NCI-H1436 (cell line): ENCODE results near the gene SMIM14.
A peak's percentile ranks its signal among the peaks of the same experiment; 100 is the strongest.
"Not testable (repeated sequence)": the region's sequence is repeated elsewhere in the genome, so short reads cannot be mapped to it uniquely, and the experiment has no call there.

Experiments used
- DNase-seq: peaks from one replicate; lab custom pipeline; 2025; lab: John Stamatoyannopoulos, UW

The SMIM14 gene

GRCh38 chr4:39638354-39639239 is at the start of gene SMIM14:
TSS of gene SMIM14 (minus strand) at chr4:39638865. CDS start at chr4:39605145, 33,720 bp downstream.
- peak; percentile 96 for DNase-seq

- DNase-seq, result no peak
Measured at GRCh38 chr4:39687014-39687413, 48.3 kb upstream of the SMIM14 start.

- no peak for DNase-seq
Measured at GRCh38 chr4:39685990-39686389, 47.3 kb upstream of the SMIM14 start.

- DNase-seq, result no peak
Measured at GRCh38 chr4:39682138-39682537, 43.5 kb upstream of the SMIM14 start.

DNA sequence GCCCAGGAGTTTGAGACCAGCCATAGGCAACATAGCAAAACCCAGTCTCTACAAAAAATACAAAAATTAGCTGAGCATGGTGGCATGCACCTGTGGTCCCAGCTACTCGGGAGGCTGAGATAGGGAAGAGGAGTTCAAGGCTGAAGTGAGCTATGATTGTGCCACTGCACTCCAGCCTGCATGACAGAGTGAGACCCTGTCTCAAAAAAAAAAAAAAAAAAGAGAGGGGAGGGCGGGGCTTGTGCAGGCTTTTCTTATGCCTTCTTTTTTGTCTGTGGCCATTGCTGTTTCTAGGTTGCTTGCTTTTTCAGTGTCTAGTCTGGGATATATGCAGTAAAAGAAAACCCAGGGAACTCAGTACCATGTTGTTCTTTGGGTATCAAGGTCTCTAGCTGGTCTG is 42.3 kb upstream of the SMIM14 start:
- DNase-seq, result not testable (repeated sequence)

DNA sequence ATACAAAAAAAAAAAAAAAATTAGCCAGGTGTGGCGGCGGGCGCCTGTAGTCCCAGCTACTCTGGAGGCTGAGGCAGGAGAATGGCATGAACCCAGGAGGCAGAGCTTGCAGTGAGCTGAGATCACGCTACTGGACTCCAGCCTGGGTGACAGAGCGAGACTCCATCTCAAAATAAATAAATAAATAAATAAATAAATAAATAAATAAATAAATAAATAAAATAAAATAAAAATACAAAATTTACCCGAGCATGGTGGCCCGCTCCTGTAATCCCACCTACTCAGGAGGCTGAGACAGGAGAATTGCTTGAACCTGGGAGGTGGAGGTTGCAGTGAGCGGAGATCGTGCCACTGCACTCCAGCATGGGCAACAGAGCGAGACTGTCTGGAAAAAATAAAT is 37.0 kb upstream of the SMIM14 start:
- not testable (repeated sequence) for DNase-seq

DNA sequence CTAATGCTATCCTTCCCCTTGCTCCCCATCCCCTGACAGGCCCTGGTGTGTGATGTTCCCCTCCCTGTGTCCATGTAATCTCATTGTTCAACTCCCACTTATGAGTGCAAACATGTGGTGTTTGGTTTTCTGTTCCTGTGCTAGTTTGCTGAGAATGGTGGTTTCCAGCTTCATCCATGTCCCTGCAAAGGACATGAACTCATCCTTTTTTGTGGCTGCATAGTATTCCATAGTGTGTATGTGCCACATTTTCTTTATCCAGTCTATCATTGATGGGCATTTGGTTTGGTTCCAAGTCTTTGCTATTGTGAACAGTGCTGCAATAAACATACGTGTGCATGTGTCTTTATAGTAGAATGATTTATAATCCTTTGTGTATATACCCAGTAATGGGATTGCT is 31.6 kb upstream of the SMIM14 start:
- DNase-seq, result not testable (repeated sequence)

GRCh38 chr4:39668887-39669286 is 30.2 kb upstream of the SMIM14 start:
- DNase-seq, result no peak

DNA sequence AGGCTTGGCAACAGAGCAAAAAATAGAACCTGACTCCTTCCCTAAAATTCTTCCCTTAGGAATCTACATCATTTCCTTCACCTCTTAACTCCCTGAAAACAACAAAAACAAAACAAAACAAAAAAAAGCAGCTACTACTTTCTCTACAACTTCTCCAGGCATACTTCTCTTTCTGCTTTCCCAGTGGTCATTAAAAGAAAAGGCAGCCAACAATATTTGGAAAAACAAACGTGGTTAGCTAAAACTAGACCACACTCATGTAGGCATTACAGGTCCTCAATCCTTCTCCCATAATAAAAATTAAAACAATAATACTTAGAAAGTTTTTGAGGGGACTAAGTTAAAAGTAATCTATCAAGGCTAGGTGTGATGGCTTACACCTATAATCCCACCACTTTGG is 29.0 kb upstream of the SMIM14 start:
- no peak for DNase-seq

- no peak for DNase-seq
Measured at GRCh38 chr4:39664828-39665731, 26.4 kb upstream of the SMIM14 start.

- no peak for DNase-seq
Measured at GRCh38 chr4:39662683-39663082, 24.0 kb upstream of the SMIM14 start.

GRCh38 chr4:39660757-39661156 is 22.1 kb upstream of the SMIM14 start:
- no peak for DNase-seq

- no peak for DNase-seq
Measured at GRCh38 chr4:39660045-39660444, 21.4 kb upstream of the SMIM14 start.

GRCh38 chr4:39658756-39659155 is 20.1 kb upstream of the SMIM14 start:
- DNase-seq, result no peak

- DNase-seq, result no peak
Measured at GRCh38 chr4:39657465-39657864, 18.8 kb upstream of the SMIM14 start.

- not testable (repeated sequence) for DNase-seq
Measured at GRCh38 chr4:39656638-39657037, 18.0 kb upstream of the SMIM14 start.

DNA sequence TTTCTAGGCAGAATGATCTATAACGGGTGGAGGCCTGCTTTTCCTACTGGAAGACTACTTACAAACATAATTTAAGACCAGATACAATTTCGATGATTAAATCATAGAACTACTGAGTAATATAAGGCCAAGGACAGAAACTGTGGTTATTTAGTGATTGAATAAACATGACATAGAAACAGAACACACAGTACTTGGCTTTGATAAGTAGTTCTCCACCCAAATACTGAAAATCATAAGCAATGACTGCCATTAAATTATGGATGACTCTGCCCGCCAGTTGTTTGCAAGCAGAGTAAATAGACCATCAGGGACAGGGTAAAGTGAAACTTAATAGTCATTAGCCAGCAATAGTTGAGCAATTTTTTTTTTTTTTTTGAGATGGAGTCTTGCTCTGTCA is 17.2 kb upstream of the SMIM14 start:
- no peak for DNase-seq

DNA sequence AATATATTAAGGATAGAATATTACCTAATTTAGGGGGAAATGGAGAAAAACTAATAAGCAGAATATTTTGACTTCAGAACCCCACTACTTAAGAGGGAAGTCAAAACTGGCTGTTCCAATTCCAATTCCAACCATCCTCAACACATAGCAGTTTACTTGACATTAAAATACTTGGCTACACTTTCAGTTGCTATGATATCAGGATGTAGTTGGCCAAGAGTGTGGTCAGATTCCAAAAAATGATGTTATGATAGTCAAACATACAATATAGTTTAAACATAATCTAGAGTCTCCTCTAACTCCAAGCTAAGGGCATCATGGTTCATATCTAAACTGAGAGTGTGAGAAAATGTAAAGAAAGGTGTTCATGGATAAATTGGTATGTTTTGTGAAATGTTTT is 16.5 kb upstream of the SMIM14 start:
- DNase-seq, result no peak

DNA sequence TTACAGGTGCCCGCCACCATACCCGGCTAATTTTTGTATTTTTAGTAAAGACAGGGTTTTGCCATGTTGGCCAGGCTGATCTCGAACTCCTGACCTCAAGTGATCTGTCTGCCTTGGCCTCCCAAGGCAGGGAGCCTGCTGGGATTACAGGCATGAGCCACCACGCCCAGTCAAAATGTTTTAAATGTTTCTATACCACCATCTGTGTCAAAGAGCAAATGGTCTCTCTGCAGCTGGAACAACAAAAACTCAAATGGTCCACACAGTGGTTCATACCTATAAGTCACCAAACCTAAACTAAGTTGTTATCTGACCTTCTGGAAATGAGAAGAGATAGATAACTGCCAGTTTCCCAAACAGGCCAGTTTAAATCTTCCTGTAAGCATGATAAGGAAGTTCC is 12.9 kb upstream of the SMIM14 start:
- not testable (repeated sequence) for DNase-seq

GRCh38 chr4:39649639-39650265 is 11.1 kb upstream of the SMIM14 start:
- no peak for DNase-seq

DNA sequence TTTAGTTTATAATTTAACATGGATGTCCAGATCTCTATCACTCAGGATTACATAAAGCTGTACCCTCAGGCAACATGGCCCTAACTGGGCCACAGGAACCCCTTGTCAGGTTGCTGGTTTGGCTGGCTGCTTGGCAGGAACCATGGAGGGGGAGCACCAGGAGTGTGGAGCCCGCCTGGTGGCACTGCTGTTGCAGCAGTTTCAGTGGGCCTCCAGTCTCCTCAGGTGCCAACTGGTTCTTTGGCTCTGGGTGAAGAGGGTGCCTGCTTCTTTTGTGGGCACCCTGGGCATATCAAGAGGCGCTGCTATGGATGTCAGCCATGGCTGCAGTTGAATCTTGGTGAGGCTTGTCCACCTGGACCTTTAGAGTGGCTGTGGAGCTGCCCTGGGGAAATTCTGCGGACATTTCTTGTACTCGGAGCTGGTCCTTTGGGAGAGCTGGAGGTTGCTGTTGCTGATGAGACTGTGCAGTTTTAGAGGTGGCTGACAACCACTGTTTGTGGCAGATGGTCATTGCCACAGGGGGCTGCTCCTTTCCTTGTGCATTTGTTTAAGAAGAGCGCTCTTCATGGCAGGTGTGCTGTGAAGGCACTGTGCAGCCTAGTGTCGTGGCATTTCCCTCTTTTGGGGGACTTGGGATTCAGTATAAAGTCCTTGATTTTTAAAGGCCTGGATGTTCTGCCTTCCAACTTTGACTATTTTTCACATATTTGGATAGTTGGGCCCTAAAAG is 10.3 kb upstream of the SMIM14 start:
- no peak for DNase-seq

- DNase-seq, result no peak
Measured at GRCh38 chr4:39648213-39648612, 9.5 kb upstream of the SMIM14 start.
